A549 (cell line): ENCODE results near the gene TTLL3.

Experiments used
- KDM1A ChIP-seq: fragments of 200-600 bp; sonication (generic); IDR thresholded peaks from 2 replicates; pipeline ENCODE4 v1.6.1; 2016; ENCODE audit warnings: low read depth, mild to moderate bottlenecking
- POLR2A ChIP-seq: IDR thresholded peaks from 2 replicates; pipeline ENCODE4 v1.6.1; 2012; ENCODE audit warnings: mild to moderate bottlenecking, low read length
- TF ChIP-seq, protein P1 (sequence below): fragments of >200 bp; sonication (Bioruptor Twin); formaldehyde crosslinking; IDR thresholded peaks from 3 replicates; pipeline ENCODE4 v1.5.1; 2016
- TF ChIP-seq, protein P2 (sequence below): fragments of 450-650 bp; IDR thresholded peaks from 2 replicates; pipeline ENCODE4 v1.6.1; 2014; ENCODE audit warnings: antibody characterized with exemption

DNA sequence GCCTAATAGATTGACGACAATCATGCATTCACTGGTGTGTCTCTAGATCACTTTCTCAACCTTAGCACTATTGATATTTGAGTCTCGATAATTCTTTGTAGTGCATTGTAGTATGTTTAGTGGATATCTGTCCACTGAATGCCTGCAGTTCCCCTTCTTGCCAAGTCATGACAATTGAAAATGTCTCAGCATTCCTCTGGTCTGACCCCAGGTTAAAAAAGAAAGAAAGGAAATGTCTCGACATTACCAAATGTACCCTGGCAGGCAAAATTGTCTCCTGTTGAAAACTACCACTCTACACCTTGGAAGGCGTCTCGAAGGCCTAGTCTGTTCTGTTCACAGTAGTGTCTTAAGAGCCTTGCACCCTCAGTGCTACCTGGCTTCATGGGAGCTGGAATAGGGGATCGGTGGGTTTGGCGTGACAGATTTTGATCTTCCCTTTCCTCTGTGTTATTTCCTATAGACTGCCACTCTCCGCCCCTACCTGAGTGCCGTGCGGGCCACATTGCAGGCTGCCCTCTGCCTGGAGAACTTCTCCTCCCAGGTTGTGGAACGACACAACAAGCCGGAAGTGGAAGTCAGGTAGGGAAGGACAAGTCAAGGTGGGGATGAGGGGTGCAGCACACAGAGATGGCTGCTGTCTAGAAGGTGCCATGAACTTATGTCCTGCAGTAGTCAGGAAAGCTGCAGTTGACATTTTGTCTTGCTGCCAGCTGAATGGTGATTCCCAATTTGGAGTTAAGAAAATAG lies 12.7 kb upstream of the TTLL3 start:
- TF ChIP-seq, protein P1, sequence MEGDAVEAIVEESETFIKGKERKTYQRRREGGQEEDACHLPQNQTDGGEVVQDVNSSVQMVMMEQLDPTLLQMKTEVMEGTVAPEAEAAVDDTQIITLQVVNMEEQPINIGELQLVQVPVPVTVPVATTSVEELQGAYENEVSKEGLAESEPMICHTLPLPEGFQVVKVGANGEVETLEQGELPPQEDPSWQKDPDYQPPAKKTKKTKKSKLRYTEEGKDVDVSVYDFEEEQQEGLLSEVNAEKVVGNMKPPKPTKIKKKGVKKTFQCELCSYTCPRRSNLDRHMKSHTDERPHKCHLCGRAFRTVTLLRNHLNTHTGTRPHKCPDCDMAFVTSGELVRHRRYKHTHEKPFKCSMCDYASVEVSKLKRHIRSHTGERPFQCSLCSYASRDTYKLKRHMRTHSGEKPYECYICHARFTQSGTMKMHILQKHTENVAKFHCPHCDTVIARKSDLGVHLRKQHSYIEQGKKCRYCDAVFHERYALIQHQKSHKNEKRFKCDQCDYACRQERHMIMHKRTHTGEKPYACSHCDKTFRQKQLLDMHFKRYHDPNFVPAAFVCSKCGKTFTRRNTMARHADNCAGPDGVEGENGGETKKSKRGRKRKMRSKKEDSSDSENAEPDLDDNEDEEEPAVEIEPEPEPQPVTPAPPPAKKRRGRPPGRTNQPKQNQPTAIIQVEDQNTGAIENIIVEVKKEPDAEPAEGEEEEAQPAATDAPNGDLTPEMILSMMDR, result no peak
- TF ChIP-seq POLR2A, result no peak
- TF ChIP-seq, protein P2, sequence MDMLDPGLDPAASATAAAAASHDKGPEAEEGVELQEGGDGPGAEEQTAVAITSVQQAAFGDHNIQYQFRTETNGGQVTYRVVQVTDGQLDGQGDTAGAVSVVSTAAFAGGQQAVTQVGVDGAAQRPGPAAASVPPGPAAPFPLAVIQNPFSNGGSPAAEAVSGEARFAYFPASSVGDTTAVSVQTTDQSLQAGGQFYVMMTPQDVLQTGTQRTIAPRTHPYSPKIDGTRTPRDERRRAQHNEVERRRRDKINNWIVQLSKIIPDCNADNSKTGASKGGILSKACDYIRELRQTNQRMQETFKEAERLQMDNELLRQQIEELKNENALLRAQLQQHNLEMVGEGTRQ, result no peak
- TF ChIP-seq KDM1A, result no peak
